SK-N-SH treated with all-trans-retinoic acid at 6 μM for 48 hours (cell line): ENCODE results near the gene ABCC9.

Experiments used
- BACH2 ChIP-seq: fragments of 250-450 bp; sonication (Bioruptor Pico); IDR thresholded peaks from 2 replicates; pipeline ENCODE4 v1.9.0; 2021; ENCODE audit warnings: mild to moderate bottlenecking, borderline replicate concordance
- CSRNP3 ChIP-seq: fragments of 250-450 bp; sonication (Bioruptor Pico); IDR thresholded peaks from 2 replicates; pipeline ENCODE4 v1.5.1; 2021; ENCODE audit warnings: mild to moderate bottlenecking, moderate library complexity
- ESRRG ChIP-seq: fragments of 250-450 bp; sonication (Bioruptor Pico); IDR thresholded peaks from 2 replicates; pipeline ENCODE4 v1.6.1; 2021; ENCODE audit warnings: mild to moderate bottlenecking
- GLIS3 ChIP-seq: fragments of 250-450 bp; sonication (Bioruptor Pico); IDR thresholded peaks from 2 replicates; pipeline ENCODE4 v1.5.0; 2020; ENCODE audit warnings: mild to moderate bottlenecking, moderate library complexity
- TCF4 ChIP-seq: fragments of 250-450 bp; sonication (Bioruptor Pico); IDR thresholded peaks from 2 replicates; pipeline ENCODE4 v1.8.0; 2021; ENCODE audit warnings: mild to moderate bottlenecking, moderate library complexity, borderline replicate concordance
- ZFP3 ChIP-seq: fragments of 250-450 bp; sonication (Bioruptor Pico); IDR thresholded peaks from 2 replicates; pipeline ENCODE4 v1.5.0; 2020; ENCODE audit warnings: mild to moderate bottlenecking, moderate library complexity
- ZFP30 ChIP-seq: fragments of 450-650 bp; formaldehyde crosslinking; IDR thresholded peaks from 2 replicates; pipeline ENCODE4 v1.5.0; 2022; ENCODE audit warnings: mild to moderate bottlenecking, moderate library complexity
- ZNF565 ChIP-seq: fragments of 450-650 bp; formaldehyde crosslinking; conservative IDR thresholded peaks from 2 replicates; pipeline ENCODE4 v1.5.0; 2020; ENCODE audit warnings: low read depth, mild to moderate bottlenecking, moderate library complexity
- TF ChIP-seq, protein P1 (sequence below): fragments of 250-450 bp; sonication (Bioruptor Pico); IDR thresholded peaks from 2 replicates; pipeline ENCODE4 v1.5.0; 2020; ENCODE audit warnings: mild to moderate bottlenecking, moderate library complexity
- TF ChIP-seq, protein P2 (sequence below): fragments of 250-450 bp; sonication (Bioruptor Pico); IDR thresholded peaks from 2 replicates; pipeline ENCODE4 v1.5.1; 2020; ENCODE audit warnings: low read depth, mild to moderate bottlenecking, moderate library complexity

- TF ChIP-seq ZNF565 (CRISPR knock-in tag): no peak
- TF ChIP-seq ZFP3: no peak
- TF ChIP-seq BACH2: no peak
- TF ChIP-seq, protein P1, sequence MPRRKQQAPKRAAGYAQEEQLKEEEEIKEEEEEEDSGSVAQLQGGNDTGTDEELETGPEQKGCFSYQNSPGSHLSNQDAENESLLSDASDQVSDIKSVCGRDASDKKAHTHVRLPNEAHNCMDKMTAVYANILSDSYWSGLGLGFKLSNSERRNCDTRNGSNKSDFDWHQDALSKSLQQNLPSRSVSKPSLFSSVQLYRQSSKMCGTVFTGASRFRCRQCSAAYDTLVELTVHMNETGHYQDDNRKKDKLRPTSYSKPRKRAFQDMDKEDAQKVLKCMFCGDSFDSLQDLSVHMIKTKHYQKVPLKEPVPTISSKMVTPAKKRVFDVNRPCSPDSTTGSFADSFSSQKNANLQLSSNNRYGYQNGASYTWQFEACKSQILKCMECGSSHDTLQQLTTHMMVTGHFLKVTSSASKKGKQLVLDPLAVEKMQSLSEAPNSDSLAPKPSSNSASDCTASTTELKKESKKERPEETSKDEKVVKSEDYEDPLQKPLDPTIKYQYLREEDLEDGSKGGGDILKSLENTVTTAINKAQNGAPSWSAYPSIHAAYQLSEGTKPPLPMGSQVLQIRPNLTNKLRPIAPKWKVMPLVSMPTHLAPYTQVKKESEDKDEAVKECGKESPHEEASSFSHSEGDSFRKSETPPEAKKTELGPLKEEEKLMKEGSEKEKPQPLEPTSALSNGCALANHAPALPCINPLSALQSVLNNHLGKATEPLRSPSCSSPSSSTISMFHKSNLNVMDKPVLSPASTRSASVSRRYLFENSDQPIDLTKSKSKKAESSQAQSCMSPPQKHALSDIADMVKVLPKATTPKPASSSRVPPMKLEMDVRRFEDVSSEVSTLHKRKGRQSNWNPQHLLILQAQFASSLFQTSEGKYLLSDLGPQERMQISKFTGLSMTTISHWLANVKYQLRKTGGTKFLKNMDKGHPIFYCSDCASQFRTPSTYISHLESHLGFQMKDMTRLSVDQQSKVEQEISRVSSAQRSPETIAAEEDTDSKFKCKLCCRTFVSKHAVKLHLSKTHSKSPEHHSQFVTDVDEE (CRISPR knock-in tag): no peak
- TF ChIP-seq GLIS3 (CRISPR knock-in tag): no peak
- TF ChIP-seq CSRNP3 (CRISPR knock-in tag): no peak
- TF ChIP-seq ZFP30 (CRISPR knock-in tag): no peak
- TF ChIP-seq ESRRG (CRISPR knock-in tag): no peak
- no peak for TF ChIP-seq TCF4
- TF ChIP-seq, protein P2, sequence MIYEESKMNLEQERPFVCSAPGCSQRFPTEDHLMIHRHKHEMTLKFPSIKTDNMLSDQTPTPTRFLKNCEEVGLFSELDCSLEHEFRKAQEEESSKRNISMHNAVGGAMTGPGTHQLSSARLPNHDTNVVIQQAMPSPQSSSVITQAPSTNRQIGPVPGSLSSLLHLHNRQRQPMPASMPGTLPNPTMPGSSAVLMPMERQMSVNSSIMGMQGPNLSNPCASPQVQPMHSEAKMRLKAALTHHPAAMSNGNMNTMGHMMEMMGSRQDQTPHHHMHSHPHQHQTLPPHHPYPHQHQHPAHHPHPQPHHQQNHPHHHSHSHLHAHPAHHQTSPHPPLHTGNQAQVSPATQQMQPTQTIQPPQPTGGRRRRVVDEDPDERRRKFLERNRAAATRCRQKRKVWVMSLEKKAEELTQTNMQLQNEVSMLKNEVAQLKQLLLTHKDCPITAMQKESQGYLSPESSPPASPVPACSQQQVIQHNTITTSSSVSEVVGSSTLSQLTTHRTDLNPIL (CRISPR knock-in tag): no peak
Measured at GRCh38 chr12:21918456-21918855, 22.8 kb downstream of the ABCC9 start.
